HG03095 (cell line): ENCODE measurements around the gene SPATA31D3.
"Not testable (repeated sequence)": the region's sequence is repeated elsewhere in the genome, so short reads cannot be mapped to it uniquely, and the experiment has no call there.

Experiments
- ATAC-seq: cut with Tn5 transposase; IDR thresholded peaks from one replicate; pipeline ENCODE4 v1.9.1; 2021; ENCODE audit warnings: moderate library complexity; ENCODE audit not compliant: unreplicated experiment

SPATA31D3 gene

GRCh38 chr9:81943393-81943792 lies at the start of gene SPATA31D3:
SPATA31D3 (plus strand) TSS chr9:81943500; CDS start chr9:81943586, 86 bp downstream.
- not testable (repeated sequence) for ATAC-seq

GRCh38 chr9:81893929-81894328 lies 49.4 kb upstream of the SPATA31D3 start:
- ATAC-seq, result no peak

DNA sequence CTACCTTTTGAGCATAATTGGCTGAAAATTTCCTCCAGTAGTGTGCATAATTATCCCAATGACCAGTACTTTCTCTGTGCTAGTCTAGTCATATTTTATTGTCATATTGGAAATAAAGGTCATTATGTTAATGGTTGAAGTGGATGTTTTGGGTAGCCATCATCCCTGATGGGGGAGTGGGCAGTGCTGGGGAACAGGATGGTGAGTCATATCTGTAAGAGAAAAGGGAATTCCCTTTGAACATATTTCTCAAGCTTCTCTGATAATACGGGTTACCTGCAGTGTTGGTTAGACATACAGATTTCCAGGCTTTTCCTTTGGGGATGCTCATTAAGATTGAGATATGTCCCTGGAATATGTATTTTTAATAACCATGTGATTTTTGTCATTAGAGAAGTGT lies 48.4 kb upstream of the SPATA31D3 start:
- no peak for ATAC-seq

DNA sequence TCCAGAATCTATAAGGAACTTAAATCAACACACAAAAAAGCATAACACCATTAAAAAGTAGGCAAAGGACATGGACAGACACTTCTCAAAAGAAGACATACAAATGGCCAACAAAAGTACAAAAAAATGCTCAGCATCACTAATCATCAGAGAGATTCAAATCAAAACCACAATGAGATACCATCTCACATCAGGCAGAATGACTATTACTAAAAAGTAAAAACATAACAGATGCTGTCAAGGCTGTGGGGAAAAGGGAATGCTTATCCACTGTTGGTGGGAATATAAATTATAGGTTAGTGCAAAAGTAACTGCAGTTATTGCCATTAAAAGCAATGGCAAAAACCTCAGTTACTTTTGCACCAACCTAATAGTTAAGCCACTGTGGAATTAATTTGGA lies 47.2 kb upstream of the SPATA31D3 start:
- ATAC-seq, result no peak

GRCh38 chr9:81898851-81899250 lies 44.4 kb upstream of the SPATA31D3 start:
- ATAC-seq, result no peak

GRCh38 chr9:81902196-81902595 lies 41.1 kb upstream of the SPATA31D3 start:
- ATAC-seq, result no peak

- ATAC-seq, result no peak
These were observed 40.7 kb upstream of the SPATA31D3 start for GRCh38 chr9:81902626-81903025.

DNA sequence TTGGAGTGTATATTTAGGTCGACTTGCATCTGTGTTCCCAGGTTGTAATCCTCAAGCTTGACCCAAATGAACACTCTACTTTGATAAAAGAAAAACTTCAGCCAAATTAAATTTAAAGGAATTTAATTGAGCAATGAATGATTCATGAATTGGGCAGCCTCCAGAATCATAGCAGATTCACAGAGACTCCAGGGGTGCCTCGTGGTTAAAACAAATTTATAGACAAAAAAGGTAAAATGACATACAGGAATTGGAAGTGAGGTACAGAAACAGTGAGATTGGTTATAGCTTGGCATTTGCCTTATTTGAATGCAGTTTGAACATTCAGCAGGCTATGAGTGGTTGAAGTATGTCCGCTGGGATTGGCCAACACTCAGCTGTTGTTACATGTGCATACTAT lies 36.6 kb upstream of the SPATA31D3 start:
- ATAC-seq, result no peak

DNA sequence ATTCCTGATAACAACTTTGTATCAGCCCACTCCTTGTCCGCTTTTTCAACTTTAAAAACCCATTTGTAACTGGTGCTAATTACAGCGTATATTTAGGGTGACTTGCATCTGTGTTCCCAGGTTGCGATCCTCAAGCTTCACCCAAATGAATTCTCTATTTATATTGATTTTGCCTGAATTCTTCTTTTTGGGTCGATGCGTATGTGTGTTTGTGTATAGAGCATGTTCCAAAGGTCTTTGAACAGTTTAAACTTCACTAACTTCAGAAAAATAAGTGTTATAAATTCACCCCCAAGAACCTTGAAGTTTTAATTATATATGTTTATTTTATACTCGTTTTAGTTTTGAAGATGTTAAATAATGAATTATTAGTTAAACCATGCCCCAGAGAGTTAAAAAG lies 31.2 kb upstream of the SPATA31D3 start:
- no peak for ATAC-seq

DNA sequence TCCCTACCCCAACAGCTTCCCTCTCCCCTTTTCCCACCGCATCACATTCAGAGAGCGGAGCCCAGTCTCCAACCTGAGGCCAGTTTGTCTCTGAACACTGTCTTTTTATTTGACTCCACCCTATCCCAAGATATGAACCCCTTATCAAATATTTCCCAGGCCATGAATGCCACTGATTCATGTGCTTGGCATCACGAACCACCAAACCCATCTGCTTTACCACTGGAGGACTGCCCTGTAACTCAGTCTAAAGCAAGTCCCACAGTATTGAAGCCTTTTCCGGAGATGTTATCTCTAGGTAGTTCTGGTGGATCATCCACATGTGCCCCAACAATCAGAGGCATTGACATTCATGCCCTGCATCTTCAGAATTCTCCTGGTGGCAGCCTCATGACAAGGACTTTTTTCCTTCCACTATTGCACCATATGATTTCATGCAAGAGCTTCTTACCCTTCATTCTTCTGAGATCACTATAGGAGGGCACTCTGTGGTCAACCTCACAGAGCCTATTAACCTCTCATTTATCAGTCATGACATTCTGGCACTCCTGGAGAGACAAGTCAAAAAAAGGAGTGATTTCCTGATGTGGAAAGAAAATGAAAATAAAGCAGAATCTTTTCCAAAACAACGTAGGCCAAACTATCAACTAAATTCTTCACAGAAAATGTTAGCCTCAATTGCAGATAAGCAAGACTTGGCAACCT lies 27.3 kb upstream of the SPATA31D3 start:
- no peak for ATAC-seq

DNA sequence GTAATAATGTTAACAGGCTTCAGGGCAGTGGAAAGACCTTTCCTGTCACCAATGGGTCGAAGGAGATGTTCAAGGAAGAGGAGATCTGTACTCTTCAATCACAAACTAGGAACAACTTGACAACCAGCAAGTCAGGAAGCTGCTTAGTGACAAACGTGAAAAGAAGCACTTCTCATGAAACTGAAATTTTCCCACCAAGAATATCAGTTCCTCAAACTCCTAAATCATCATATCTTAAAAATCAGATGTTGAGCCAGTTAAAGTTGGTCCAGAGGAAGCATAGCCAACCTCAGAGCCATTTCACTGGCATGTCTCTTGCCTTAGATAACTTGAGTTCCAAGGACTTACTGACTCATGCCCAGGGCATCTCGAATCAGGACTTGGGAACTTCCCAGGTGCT lies 24.8 kb upstream of the SPATA31D3 start:
- ATAC-seq, result not testable (repeated sequence)

DNA sequence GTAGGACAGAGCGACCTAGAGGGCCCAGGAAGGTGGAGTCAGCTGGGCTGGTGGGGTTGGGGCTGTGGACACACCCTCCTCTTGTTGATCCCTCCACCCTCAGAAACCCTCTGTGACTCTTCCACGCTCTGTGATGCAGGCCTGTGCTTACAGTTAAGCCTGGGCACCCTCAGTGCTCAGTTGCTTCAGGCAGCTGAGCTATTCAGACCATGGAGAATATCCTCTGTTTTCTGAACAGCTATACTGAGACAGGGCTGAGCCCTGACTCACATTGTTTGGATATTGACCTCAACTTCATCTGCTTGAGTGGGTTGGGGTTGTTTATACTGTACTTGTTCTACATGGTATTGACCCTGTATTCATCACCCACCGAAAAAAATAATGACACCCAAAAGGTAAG lies 15.0 kb upstream of the SPATA31D3 start, which contains the start of gene SPATA31D4:
SPATA31D4 (plus strand) TSS at position 124 of the 400 bp plus-strand sequence; CDS start at position 210, 86 bp downstream.
- ATAC-seq, result not testable (repeated sequence)

GRCh38 chr9:81930147-81930546 lies 13.2 kb upstream of the SPATA31D3 start:
- not testable (repeated sequence) for ATAC-seq

- ATAC-seq, result not testable (repeated sequence)
These were observed 9.8 kb upstream of the SPATA31D3 start for GRCh38 chr9:81933547-81933946.

- ATAC-seq, result not testable (repeated sequence)
These were observed 5.3 kb downstream of the SPATA31D3 start for GRCh38 chr9:81948650-81949049.

DNA sequence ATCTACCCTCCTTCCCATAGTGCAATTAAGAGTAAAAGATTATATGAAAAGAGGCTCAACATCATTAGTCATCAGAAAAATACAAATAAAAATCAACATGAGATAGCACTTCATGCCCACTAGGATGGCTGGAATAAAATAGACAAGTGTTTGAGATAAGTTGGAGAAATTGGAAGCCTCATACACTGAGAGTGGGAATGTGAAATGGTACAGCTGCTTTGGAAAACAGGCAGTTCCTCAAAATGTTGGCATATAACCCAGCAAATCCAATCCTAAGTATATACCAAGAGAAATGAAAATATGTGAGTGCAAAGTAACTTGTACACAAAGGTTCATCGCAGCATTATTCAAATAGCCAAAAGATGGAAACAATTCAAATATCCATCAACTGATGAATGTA lies 9.8 kb downstream of the SPATA31D3 start:
- ATAC-seq, result no peak

- ATAC-seq, result no peak
These were observed 12.3 kb downstream of the SPATA31D3 start for GRCh38 chr9:81955625-81956024.

DNA sequence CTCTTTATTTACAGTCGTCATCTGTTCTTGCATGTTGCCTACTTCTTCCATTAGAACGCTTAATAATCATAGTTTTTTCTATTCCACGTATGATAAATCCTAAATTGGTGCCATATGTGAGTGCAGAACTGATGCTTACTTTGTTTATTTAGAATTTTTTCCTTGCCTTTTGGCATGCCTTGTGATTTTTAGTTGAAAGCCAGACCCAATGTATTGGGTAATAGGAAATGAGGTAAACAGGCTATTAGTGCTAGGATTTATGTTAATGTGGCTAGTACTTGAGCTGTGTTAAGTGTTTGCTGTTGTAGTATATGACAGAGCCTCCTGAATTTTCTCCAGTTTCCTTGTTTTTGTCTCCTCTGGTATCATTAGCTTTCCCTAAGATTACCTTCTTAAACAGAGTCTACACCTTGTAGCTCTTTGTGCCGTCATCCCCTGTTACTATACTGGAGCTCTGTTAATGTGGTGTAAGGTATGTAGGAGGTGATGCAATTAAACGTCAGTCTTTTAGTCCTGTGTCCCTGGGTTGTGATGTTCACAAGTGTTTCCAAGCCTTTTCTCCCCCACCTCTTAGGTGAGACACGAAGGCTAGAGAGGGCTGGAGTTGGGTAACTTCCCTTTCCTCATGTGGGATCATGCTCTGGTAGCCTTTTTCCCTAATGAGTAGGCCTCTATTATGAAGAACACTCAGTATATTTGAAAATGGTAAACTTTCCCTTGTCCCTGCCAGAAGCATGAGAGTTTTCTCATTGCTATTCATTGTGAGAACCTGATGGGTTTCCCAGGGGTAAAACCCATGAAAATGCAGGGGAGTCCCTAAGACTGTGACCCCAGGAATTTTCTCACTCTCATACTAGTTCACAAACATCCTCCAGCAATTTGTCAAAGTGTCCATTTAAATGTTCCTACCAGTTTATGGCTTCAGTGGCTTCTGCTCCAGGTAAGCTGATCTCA lies 21.2 kb downstream of the SPATA31D3 start:
- ATAC-seq, result no peak

GRCh38 chr9:81968026-81968425 lies 24.7 kb downstream of the SPATA31D3 start:
- ATAC-seq, result no peak

GRCh38 chr9:81969971-81970370 lies 26.7 kb downstream of the SPATA31D3 start:
- no peak for ATAC-seq

DNA sequence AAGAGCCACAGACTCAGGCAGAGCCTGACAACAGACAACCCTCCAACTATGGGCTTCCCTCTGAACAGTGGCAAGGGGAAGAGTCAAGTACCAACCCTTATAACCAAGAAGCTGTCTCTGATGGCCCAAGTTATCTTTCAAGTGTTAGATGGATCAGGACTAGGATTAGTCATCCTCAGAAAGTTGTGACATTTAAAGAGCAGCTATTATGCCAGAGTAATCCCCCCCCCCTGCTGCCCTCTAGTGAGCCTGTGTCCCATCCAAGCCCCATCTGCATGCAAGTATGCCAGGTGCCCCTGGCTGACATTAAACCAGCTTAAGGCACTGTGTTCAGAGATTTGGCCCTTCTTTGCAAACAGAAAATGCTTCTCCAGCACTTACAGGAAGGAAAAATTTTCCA lies 28.4 kb downstream of the SPATA31D3 start:
- ATAC-seq, result no peak

DNA sequence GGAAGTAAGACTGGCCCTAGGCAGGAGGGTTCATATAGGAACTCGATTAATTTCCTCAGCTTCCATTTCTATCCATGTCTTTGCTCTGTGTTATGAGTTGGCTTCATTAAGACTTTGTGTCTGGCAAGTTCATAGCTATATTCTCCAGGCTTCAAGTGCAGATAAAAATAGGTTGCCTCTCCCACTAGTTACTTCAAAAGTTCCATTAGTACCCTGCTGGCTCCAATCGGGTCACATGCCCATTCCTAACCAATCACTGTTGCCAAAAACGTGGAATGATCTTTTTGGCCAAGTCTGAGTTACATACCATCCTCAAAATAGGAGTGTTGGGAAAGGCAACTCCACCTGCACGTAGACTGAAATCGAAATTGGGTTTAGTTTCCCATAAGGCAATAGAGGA lies 31.5 kb downstream of the SPATA31D3 start:
- no peak for ATAC-seq
